T-cell (primary cell): ENCODE measurements around the gene CDC123. TPM values are rescaled to one million over a fixed set of nuclear protein-coding genes. Genes with fewer than 3 reads are reported as not detected.

Experiments used
- ATAC-seq, 4 experiments: fragments of 200-7000 bp in 3 of 4; fragments of 150-1000 bp in 1 of 4; cut with Tn5 transposase; replicated peaks in 1 of 4; 1 replicate in 3 of 4; 2 replicates in 1 of 4; pipeline ENCODE4 v1.10.0; 2021; ENCODE audit warnings: moderate library complexity in 3 of 4, mild to moderate bottlenecking in 2 of 4, moderate number of reproducible peaks in 1 of 4
- CTCF ChIA-PET, 2 donors: fragments of 300-600 bp; sonication (Branson Sonifier 250); formaldehyde crosslinking; loops; one replicate each; lab custom pipeline; 2022; ENCODE audit warnings: antibody characterized with exemption in 2 of 2; lab: Charles Lee
- POLR2A ChIA-PET, 2 donors: fragments of 300-600 bp; sonication (Branson Sonifier 250); formaldehyde crosslinking; loops; one replicate each; lab custom pipeline; 2022; ENCODE audit warnings: antibody characterized with exemption in 2 of 2; lab: Charles Lee
- DNase-seq, 35 experiments: peaks; one replicate each; pipeline versions ENCODE4 v3.0.0 to v3.0.0-alpha.2; 2013 to 2023
- H3K27ac ChIP-seq: one replicate; pipeline ENCODE4 v1.5.1; 2013; ENCODE audit warnings: low read length
- H3K27me3 ChIP-seq, 2 experiments: replicated peaks in 1 of 2; 1 replicate in 1 of 2; 2 replicates in 1 of 2; pipeline versions ENCODE4 v1.6.1 to v1.7.0; 2013; ENCODE audit warnings: low read length in 1 of 2, mixed read lengths in 1 of 2; ENCODE audit not compliant: control insufficient read depth in 2 of 2, insufficient read depth in 2 of 2; ENCODE audit errors: extremely low read depth in 1 of 2
- H3K36me3 ChIP-seq, 2 donors: 1 replicate in 1 of 2; 2 replicates in 1 of 2; pipeline versions ENCODE4 v1.6.1 to v1.7.0; 2013; ENCODE audit warnings: low read length in 1 of 2; ENCODE audit not compliant: control insufficient read depth in 2 of 2, insufficient read depth in 1 of 2; ENCODE audit errors: extremely low read depth in 1 of 2
- H3K4me1 ChIP-seq, 2 experiments: 1 replicate in 1 of 2; 2 replicates in 1 of 2; pipeline versions ENCODE4 v1.6.1 to v1.7.0; 2013; ENCODE audit warnings: low read length in 2 of 2, mixed read lengths in 1 of 2; ENCODE audit not compliant: insufficient read depth in 2 of 2, control insufficient read depth in 1 of 2; ENCODE audit errors: extremely low read depth in 1 of 2
- H3K4me3 ChIP-seq, 2 donors: 1 replicate in 1 of 2; 2 replicates in 1 of 2; pipeline versions ENCODE4 v1.5.1 to v1.7.0; 2013; ENCODE audit warnings: mild to moderate bottlenecking in 2 of 2, low read length in 1 of 2, moderate library complexity in 1 of 2; ENCODE audit not compliant: control insufficient read depth in 1 of 2; ENCODE audit errors: extremely low read depth in 1 of 2
- H3K9me3 ChIP-seq: 2 replicates; pipeline ENCODE4 v1.7.0; 2013
- H3K27ac Mint-ChIP-seq, 2 donors: one replicate each; pipeline ENCODE4 v1.8.0; 2020 to 2021; ENCODE audit warnings: mild to moderate bottlenecking in 2 of 2, mixed read lengths in 2 of 2
- H3K27me3 Mint-ChIP-seq, 2 donors: one replicate each; pipeline ENCODE4 v1.8.0; 2021 to 2022; ENCODE audit warnings: mixed read lengths in 2 of 2
- H3K36me3 Mint-ChIP-seq: one replicate; pipeline ENCODE4 v1.8.0; 2021; ENCODE audit warnings: mixed read lengths
- H3K4me1 Mint-ChIP-seq, 3 donors: one replicate each; pipeline ENCODE4 v1.8.0; 2020 to 2022; ENCODE audit warnings: mixed read lengths in 3 of 3, mild to moderate bottlenecking in 1 of 3
- H3K4me3 Mint-ChIP-seq, 3 donors: one replicate each; pipeline ENCODE4 v1.8.0; 2020 to 2022; ENCODE audit warnings: mild to moderate bottlenecking in 3 of 3, mixed read lengths in 3 of 3, moderate library complexity in 3 of 3
- H3K9me3 Mint-ChIP-seq, 3 donors: one replicate each; pipeline ENCODE4 v1.8.0; 2020 to 2022; ENCODE audit warnings: mixed read lengths in 3 of 3
- WGBS: methylation state at CpG from one replicate; pipeline ENCODE4 v1.1.5; 2013; ENCODE audit warnings: missing lambda C conversion rate; ENCODE audit not compliant: insufficient coverage; 5-methylcytosine and 5-hydroxymethylcytosine counted together
- total RNA-seq, 35 experiments: library from RNA in 6 of 35; stranded (reverse) in 6 of 35; fragments of 120-200 nt in 1 of 35; gene quantifications; one replicate each; pipeline versions ENCODE4 v1.2.1 to v1.2.4 and lab custom pipeline; 2013 to 2026

CDC123 gene
- total RNA-seq, 5 donors from 2014 or later (not counting 1 experiment from before 2014, with no cell fraction given), result 35.5 to 48.6 (median 43.7) TPM

DNA sequence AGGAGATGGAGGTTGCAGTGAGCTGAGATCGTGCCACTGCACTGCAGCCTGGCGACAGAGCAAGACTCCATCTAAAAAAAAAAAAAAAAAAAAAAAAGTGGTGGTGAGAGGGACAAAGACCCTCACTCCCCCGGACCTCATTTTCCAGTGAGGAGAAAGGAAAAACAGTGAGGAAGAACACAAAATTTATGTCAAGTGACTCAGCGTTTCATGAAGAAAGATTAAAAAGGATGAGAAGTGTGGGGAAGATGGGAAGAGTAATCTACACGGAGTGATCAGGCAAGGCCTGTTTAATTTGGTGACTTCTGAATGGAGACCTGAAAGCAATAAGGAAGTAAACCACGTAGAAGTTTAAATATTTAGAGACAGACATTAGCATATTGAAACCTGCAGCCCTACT is 7.3 kb upstream of the CDC123 start:
- H3K27ac ChIP-seq, result no peak overlapping the region
- Mint-ChIP-seq H3K27ac (peak overlapping the region in 1 of 2 donors; percentile 5), H3K4me3 (no peak overlapping the region), H3K36me3 (peaks cover 36% of the 10 kb centered on the region), H3K27me3 (no peaks in the 10 kb centered on the region), H3K9me3 (no peaks in the 10 kb centered on the region), H3K4me1 (peaks cover 28 to 51% (median 41%) of the 10 kb centered on the region in 3 donors)
- no peak overlapping the region for H3K4me3 ChIP-seq
- ATAC-seq (no peak), DNase-seq (no peak)
- 100% methylated on average over 1 of the region's 6 CpGs for WGBS
- ChIA-PET CTCF (no interaction called here), POLR2A (no interaction called here)
- peaks cover 0 to 35% of the 10 kb centered on the region in 2 donors for H3K36me3 ChIP-seq
- H3K9me3 ChIP-seq, result no peaks in the 10 kb centered on the region
- H3K4me1 ChIP-seq, result peaks cover 0 to 2% of the 10 kb centered on the region in 2 experiments
- H3K27me3 ChIP-seq, result no peaks in the 10 kb centered on the region

DNA sequence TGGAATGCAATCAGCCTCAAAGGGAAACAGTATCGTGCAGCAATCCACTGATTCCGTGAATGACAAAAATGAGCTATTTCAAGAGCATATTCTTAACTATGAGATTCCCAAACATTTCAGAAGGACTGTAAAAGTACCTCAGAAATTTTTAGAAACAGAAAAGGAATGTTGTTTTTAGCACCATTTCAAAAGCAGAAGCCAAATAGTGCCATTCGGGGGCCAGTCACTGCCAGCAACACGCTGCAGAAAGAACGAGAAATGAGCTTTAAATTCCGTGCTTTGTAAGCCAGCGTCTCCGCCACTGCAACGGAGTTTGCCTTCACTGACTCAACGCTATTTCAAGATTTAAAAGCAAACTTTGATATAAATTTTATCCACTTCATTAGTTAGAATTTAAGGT is 6.6 kb upstream of the CDC123 start:
- ATAC-seq, result no peak
- Mint-ChIP-seq H3K27me3 (no peaks in the 10 kb centered on the region), H3K27ac (no peak overlapping the region), H3K4me1 (peaks cover 35 to 58% (median 47%) of the 10 kb centered on the region in 3 donors), H3K4me3 (no peak overlapping the region), H3K36me3 (peaks cover 36% of the 10 kb centered on the region), H3K9me3 (no peaks in the 10 kb centered on the region)
- 100% methylated on average over 3 of the region's 10 CpGs for WGBS
- CTCF ChIA-PET, result interaction anchor here in 1 of 2 donors (1.2 kb wide), 1 partner anchor 9 kb away, joined by 4 read pairs; no protein-coding TSS in a partner anchor
- POLR2A ChIA-PET, result no interaction called here
- H3K4me1 ChIP-seq, result peaks cover 3 to 7% of the 10 kb centered on the region in 2 experiments
- DNase-seq, result no peak
- H3K27ac ChIP-seq, result no peak overlapping the region
- H3K4me3 ChIP-seq, result no peak overlapping the region
- peaks cover 0 to 33% of the 10 kb centered on the region in 2 donors for H3K36me3 ChIP-seq
- H3K9me3 ChIP-seq, result no peaks in the 10 kb centered on the region
- H3K27me3 ChIP-seq, result no peaks in the 10 kb centered on the region

DNA sequence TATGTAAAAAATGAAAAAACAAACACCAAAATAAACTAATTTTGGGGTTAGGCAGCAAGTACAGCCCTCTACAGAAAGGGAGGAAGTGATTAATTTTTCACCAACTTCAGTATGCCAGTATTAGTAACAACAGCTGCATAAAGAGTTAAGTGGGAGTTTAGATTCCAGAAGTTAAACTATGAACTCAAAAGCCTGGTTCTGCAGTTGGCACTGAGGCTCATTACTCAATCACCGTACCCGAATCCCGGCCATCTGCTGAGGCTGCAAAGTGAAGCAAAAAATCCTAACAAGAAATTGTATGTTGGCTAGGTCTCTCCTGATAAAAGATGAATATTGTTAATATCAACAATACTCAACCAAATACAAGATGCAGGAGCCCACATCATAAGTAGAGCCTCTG is 4.3 kb upstream of the CDC123 start:
- DNase-seq, result no peak
- Mint-ChIP-seq H3K4me1 (peaks cover 50 to 72% (median 52%) of the 10 kb centered on the region in 3 donors), H3K27me3 (no peaks in the 10 kb centered on the region), H3K27ac (peak overlapping the region in 1 of 2 donors; percentile 63), H3K9me3 (no peaks in the 10 kb centered on the region), H3K36me3 (peaks cover 21% of the 10 kb centered on the region), H3K4me3 (no peak overlapping the region)
- POLR2A ChIA-PET, result no interaction called here
- WGBS, result no CpG with 5 or more reads among the region's 3 CpGs
- Histone ChIP-seq H3K4me3 (no peak overlapping the region), H3K27ac (no peak overlapping the region), H3K9me3 (no peaks in the 10 kb centered on the region), H3K4me1 (peaks cover 12 to 14% of the 10 kb centered on the region in 2 experiments), H3K36me3 (peaks cover 0 to 14% of the 10 kb centered on the region in 2 donors), H3K27me3 (no peaks in the 10 kb centered on the region)
- no peak for ATAC-seq
- CTCF ChIA-PET, result no interaction called here

DNA sequence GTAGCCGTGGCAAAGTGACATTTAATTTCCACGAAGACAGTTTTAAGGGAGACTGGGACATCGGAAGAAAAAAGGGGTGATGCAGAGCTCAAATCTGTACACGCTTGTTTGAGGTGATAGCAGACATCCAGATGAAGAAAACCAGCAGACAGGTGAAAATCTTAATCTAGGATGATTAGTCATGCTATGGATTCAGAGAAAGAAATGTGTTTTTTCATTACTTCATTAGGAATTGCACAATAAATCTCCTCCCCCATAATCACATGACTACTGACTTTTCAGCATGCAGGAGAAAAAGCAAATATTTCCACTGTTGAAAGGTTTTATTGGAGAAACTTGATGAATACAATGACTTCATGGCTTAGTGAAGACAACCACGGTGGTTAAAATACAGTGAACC is 2.8 kb upstream of the CDC123 start:
- CTCF ChIA-PET, result interaction anchor here (0.6 to 1.1 kb wide), 2 partner anchors 21 to 22 kb away, joined by 3 to 4 read pairs; no protein-coding TSS in a partner anchor

DNA sequence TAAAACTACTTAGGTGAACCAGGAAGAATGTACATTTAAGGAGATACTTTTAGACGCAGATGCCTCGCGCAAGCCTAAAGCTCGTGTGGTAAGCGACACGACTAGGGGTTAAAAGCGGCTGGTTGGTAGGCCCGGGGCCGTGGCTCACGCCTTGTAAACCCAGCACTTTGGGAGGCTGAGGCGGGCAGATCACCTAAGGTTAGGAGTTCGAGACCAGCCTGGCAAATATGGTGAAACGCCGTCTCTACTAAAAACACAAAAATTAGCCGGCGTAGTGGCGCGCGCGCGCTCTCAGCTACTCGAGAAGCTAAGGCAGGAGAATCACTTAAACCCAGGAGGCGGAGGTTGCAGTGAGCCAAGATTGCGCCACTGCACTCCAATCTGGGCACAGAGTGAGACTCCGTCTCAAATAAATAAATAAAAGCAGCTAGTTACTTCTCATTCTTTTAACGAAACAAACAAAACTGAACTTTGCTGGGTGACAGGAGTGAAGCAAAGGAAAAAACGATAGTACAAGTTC is 1.2 kb upstream of the CDC123 start:
- Mint-ChIP-seq H3K4me1 (peaks cover 41 to 78% (median 60%) of the 10 kb centered on the region in 3 donors), H3K27ac (peak overlapping the region; percentile 99 to 100), H3K27me3 (no peaks in the 10 kb centered on the region), H3K36me3 (peaks cover 17% of the 10 kb centered on the region), H3K4me3 (peak overlapping the region; percentile 95 to 100 (median 96)), H3K9me3 (no peaks in the 10 kb centered on the region)
- ChIA-PET POLR2A (no interaction called here), CTCF (interaction anchor here (1.2 to 2.5 kb wide), 4 partner anchors 19 to 462 kb away, joined by 4 to 28 read pairs (median 12); partner anchors contain the start of gene DHTKD1 (in 1 of the 2))
- H3K9me3 ChIP-seq, result no peaks in the 10 kb centered on the region
- H3K4me3 ChIP-seq, result peak overlapping the region; percentile 78 to 91
- WGBS, result 7% methylated on average over 21 of the region's 27 CpGs
- no peaks in the 10 kb centered on the region for H3K27me3 ChIP-seq
- peak overlapping the region; percentile 90 for H3K27ac ChIP-seq
- H3K36me3 ChIP-seq, result peaks cover 0 to 12% of the 10 kb centered on the region in 2 donors
- DNase-seq, result peak in 30 of 35 experiments; percentile 2 to 42 (median 23)
- no peak for ATAC-seq
- H3K4me1 ChIP-seq, result peaks cover 16 to 19% of the 10 kb centered on the region in 2 experiments

More for the DNA sequence above, 2.8 kb upstream of the CDC123 start:
- peaks cover 16 to 19% of the 10 kb centered on the region in 2 experiments for H3K4me1 ChIP-seq
- POLR2A ChIA-PET, result no interaction called here
- no peak overlapping the region for H3K27ac Mint-ChIP-seq
- H3K36me3 ChIP-seq, result peaks cover 0 to 5% of the 10 kb centered on the region in 2 donors
- ATAC-seq (no peak), DNase-seq (no peak)
- H3K4me3 Mint-ChIP-seq, result peak overlapping the region; percentile 23 to 53 (median 50)
- H3K9me3 Mint-ChIP-seq, result no peaks in the 10 kb centered on the region
- H3K36me3 Mint-ChIP-seq, result peaks cover 9% of the 10 kb centered on the region
- no peaks in the 10 kb centered on the region for H3K9me3 ChIP-seq
- H3K27me3 Mint-ChIP-seq, result no peaks in the 10 kb centered on the region
- H3K4me1 Mint-ChIP-seq, result peaks cover 41 to 67% (median 51%) of the 10 kb centered on the region in 3 donors
- H3K4me3 ChIP-seq, result no peak overlapping the region
- H3K27ac ChIP-seq, result no peak overlapping the region
- 100% methylated on average over 3 of the region's 5 CpGs for WGBS
- H3K27me3 ChIP-seq, result no peaks in the 10 kb centered on the region

DNA sequence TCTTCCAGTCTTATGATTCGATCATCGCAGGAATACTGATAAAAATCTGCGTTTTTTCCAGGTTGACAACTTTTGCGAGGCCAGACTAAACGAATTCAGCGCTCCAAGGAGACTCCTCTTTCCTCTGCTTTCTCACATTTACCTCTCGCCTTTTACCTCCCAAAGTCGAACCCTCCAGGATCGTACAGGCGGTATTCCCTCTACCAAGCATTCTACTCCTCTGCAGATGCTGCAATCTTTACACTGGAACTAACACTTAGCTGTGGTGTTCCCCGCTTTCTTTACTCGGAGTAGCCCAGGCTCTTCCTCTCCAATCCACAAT is 746 bp upstream of the CDC123 start:
- 0% methylated on average over 12 of the region's 12 CpGs for WGBS
- Histone ChIP-seq H3K36me3 (peaks cover 0 to 12% of the 10 kb centered on the region in 2 donors), H3K9me3 (no peaks in the 10 kb centered on the region), H3K27me3 (no peaks in the 10 kb centered on the region), H3K4me3 (peak overlapping the region; percentile 78 to 91), H3K27ac (peak overlapping the region; percentile 90), H3K4me1 (peaks cover 16 to 19% of the 10 kb centered on the region in 2 experiments)
- POLR2A ChIA-PET, result interaction anchor here in 1 of 2 donors (1.0 kb wide), 1 partner anchor 13 kb away, joined by 3 read pairs; no protein-coding TSS in a partner anchor
- Mint-ChIP-seq H3K4me1 (peaks cover 41 to 74% (median 58%) of the 10 kb centered on the region in 3 donors), H3K27ac (peak overlapping the region; percentile 99 to 100), H3K9me3 (no peaks in the 10 kb centered on the region), H3K27me3 (no peaks in the 10 kb centered on the region), H3K36me3 (peaks cover 17% of the 10 kb centered on the region), H3K4me3 (peak overlapping the region; percentile 95 to 100 (median 96))
- ATAC-seq, result peak; percentile 4 to 9 (median 7)
- CTCF ChIA-PET, result interaction anchor here (1.2 to 2.5 kb wide), 5 partner anchors 19 to 461 kb away, joined by 4 to 28 read pairs (median 11); partner anchors contain the start of gene DHTKD1 (in 1 of the 2)
- no peak for DNase-seq
